Muscle of leg (tissue), 11 donors: Measurements from ENCODE around the gene LENG9. TPM values are rescaled to one million over a fixed set of nuclear protein-coding genes. Genes with fewer than 3 reads are reported as not detected.
A peak's percentile ranks its signal among the peaks of the same experiment; 100 is the strongest.

Experiments used
- DNase-seq: peaks from one replicate; pipeline ENCODE4 v3.0.0; 2013
- H3K27ac ChIP-seq: one replicate; pipeline ENCODE4 v1.5.1; 2013; ENCODE audit warnings: mild to moderate bottlenecking, low read length, control low read depth
- H3K27me3 ChIP-seq: one replicate; pipeline ENCODE4 v1.6.1; 2013; ENCODE audit warnings: low read length; ENCODE audit not compliant: control insufficient read depth, insufficient read depth
- H3K36me3 ChIP-seq: one replicate; pipeline ENCODE4 v1.6.1; 2013; ENCODE audit warnings: low read length; ENCODE audit not compliant: control insufficient read depth, insufficient read depth
- H3K4me1 ChIP-seq: one replicate; pipeline ENCODE4 v1.6.1; 2013; ENCODE audit warnings: low read length; ENCODE audit not compliant: control insufficient read depth, insufficient read depth
- H3K4me3 ChIP-seq: one replicate; pipeline ENCODE4 v1.5.1; 2013; ENCODE audit warnings: low read length, control low read depth
- H3K9me3 ChIP-seq: replicated peaks from 2 replicates; pipeline ENCODE4 v1.6.1; 2013; ENCODE audit warnings: low read depth, low read length; ENCODE audit not compliant: control insufficient read depth
- WGBS: methylation state at CpG from one replicate; pipeline ENCODE4 v1.1.5; 2013; ENCODE audit warnings: missing lambda C conversion rate; ENCODE audit not compliant: insufficient coverage; 5-methylcytosine and 5-hydroxymethylcytosine counted together
- polyA plus RNA-seq, 8 donors: library from polyadenylated mRNA; unstranded; fragments of 120-200 nt; gene quantifications; one replicate each; pipeline versions ENCODE4 v1.2.1 to v1.2.3, GENCODE V29; 2013; ENCODE audit warnings: inconsistent platforms in 1 of 8, low replicate concordance in 1 of 8; ENCODE audit not compliant: insufficient read length in 8 of 8, insufficient read depth in 1 of 8
- total RNA-seq: library from RNA; stranded (reverse); fragments of 120-200 nt; gene quantifications from one replicate; pipeline ENCODE4 v1.2.4, GENCODE V29; 2013

Gene LENG9
- total and polyA plus RNA-seq, 9 donors: 1.5 to 4.1 (median 2.7) TPM

GRCh38 chr19:54460230-54461005 is 3.2 kb downstream of the LENG9 start:
- no peak overlapping the region for H3K27ac ChIP-seq
- H3K27me3 ChIP-seq: no peaks in the 10 kb centered on the region
- DNase-seq: peak; percentile 8
- no peak overlapping the region for H3K4me3 ChIP-seq
- H3K4me1 ChIP-seq: peaks cover 35% of the 10 kb centered on the region
- 76% methylated on average over 14 of the region's 39 CpGs for WGBS
- peaks cover 68% of the 10 kb centered on the region for H3K36me3 ChIP-seq
- no peaks in the 10 kb centered on the region for H3K9me3 ChIP-seq

GRCh38 chr19:54459282-54460229 is 4.0 kb downstream of the LENG9 start:
- H3K4me1 ChIP-seq: peaks cover 32% of the 10 kb centered on the region

GRCh38 chr19:54458648-54459281 is 4.8 kb downstream of the LENG9 start:
- H3K9me3 ChIP-seq: no peaks in the 10 kb centered on the region
- H3K4me3 ChIP-seq: no peak overlapping the region
- no peaks in the 10 kb centered on the region for H3K27me3 ChIP-seq
- H3K4me1 ChIP-seq: peaks cover 25% of the 10 kb centered on the region
- DNase-seq: peak; percentile 18
- no peak overlapping the region for H3K27ac ChIP-seq
- WGBS: 84% methylated on average over 11 of the region's 11 CpGs
- H3K36me3 ChIP-seq: peaks cover 84% of the 10 kb centered on the region

More at GRCh38 chr19:54459282-54460229, 4.0 kb downstream of the LENG9 start:
- H3K27ac ChIP-seq: no peak overlapping the region
- DNase-seq: peak; percentile 21
- WGBS: 70% methylated on average over 16 of the region's 16 CpGs
- no peaks in the 10 kb centered on the region for H3K9me3 ChIP-seq
- H3K36me3 ChIP-seq: peaks cover 76% of the 10 kb centered on the region
- H3K4me3 ChIP-seq: no peak overlapping the region
- H3K27me3 ChIP-seq: no peaks in the 10 kb centered on the region

GRCh38 chr19:54457773-54458647 is 5.6 kb downstream of the LENG9 start:
- DNase-seq: no peak
- H3K27me3 ChIP-seq: no peaks in the 10 kb centered on the region
- H3K9me3 ChIP-seq: no peaks in the 10 kb centered on the region
- 95% methylated on average over 42 of the region's 42 CpGs for WGBS
- peaks cover 92% of the 10 kb centered on the region for H3K36me3 ChIP-seq
- H3K27ac ChIP-seq: no peak overlapping the region
- H3K4me3 ChIP-seq: no peak overlapping the region
- H3K4me1 ChIP-seq: peaks cover 25% of the 10 kb centered on the region

GRCh38 chr19:54456423-54457373 is 6.9 kb downstream of the LENG9 start:
- Histone ChIP-seq H3K27ac (no peak overlapping the region), H3K4me3 (no peak overlapping the region), H3K36me3 (peaks cover 98% of the 10 kb centered on the region), H3K27me3 (no peaks in the 10 kb centered on the region), H3K9me3 (no peaks in the 10 kb centered on the region), H3K4me1 (peaks cover 12% of the 10 kb centered on the region)
- WGBS: 90% methylated on average over 48 of the region's 51 CpGs
- no peak for DNase-seq

GRCh38 chr19:54455786-54456422 is 7.7 kb downstream of the LENG9 start:
- Histone ChIP-seq H3K36me3 (peaks cover 98% of the 10 kb centered on the region), H3K4me3 (no peak overlapping the region), H3K27ac (no peak overlapping the region), H3K9me3 (no peaks in the 10 kb centered on the region), H3K4me1 (peaks cover 7% of the 10 kb centered on the region), H3K27me3 (no peaks in the 10 kb centered on the region)
- 96% methylated on average over 21 of the region's 40 CpGs for WGBS
- no peak for DNase-seq

- no peak for DNase-seq
- peaks cover 96% of the 10 kb centered on the region for H3K36me3 ChIP-seq
- H3K4me1 ChIP-seq: peaks cover 13% of the 10 kb centered on the region
- no peak overlapping the region for H3K4me3 ChIP-seq
- H3K9me3 ChIP-seq: no peaks in the 10 kb centered on the region
- no peak overlapping the region for H3K27ac ChIP-seq
- H3K27me3 ChIP-seq: no peaks in the 10 kb centered on the region
- 83% methylated on average over 30 of the region's 33 CpGs for WGBS
These were observed 8.6 kb downstream of the LENG9 start for GRCh38 chr19:54454781-54455675.
